ENCODE measurements around the gene GRIP1.

The GRIP1 gene

GRCh38 chr12:66678338-66679275 is at the start of gene GRIP1:
GRIP1 (minus strand) TSS chr12:66679076; CDS start chr12:66678904, 172 bp downstream.
- H3K4me3 ChIP-seq (ENCODE audit: low read depth, low read length) = no peak within 1 kb of the TSS
- no peak for DNase-seq (ENCODE audit: low read depth)
- TF ChIP-seq POLR2A (IDR thresholded peaks at IDR 0.05; ENCODE audit: extremely low read depth, insufficient read length) = no peak
- TF ChIP-seq MYC (IDR thresholded peaks at IDR 0.05; ENCODE audit: low read depth, low read length) = no peak
- no peak for TF ChIP-seq CTCF (IDR thresholded peaks at IDR 0.05; ENCODE audit: low read depth, low read length)
- no peak for TF ChIP-seq MAX (IDR thresholded peaks at IDR 0.05; ENCODE audit: low read depth, low read length)

GRCh38 chr12:66726556-66726955 is 47.7 kb upstream of the GRIP1 start:
- no peak overlapping the region for H3K4me3 ChIP-seq (ENCODE audit: low read depth, low read length)
- DNase-seq (ENCODE audit: low read depth) = no peak
- TF ChIP-seq CTCF (IDR thresholded peaks at IDR 0.05; ENCODE audit: low read depth, low read length) = no peak

GRCh38 chr12:66725031-66725430 is 46.2 kb upstream of the GRIP1 start:
- TF ChIP-seq POLR2A (IDR thresholded peaks at IDR 0.05; ENCODE audit: extremely low read depth, insufficient read length) (no peak), MYC (IDR thresholded peaks at IDR 0.05; ENCODE audit: low read depth, low read length) (no peak), CTCF (IDR thresholded peaks at IDR 0.05; ENCODE audit: low read depth, low read length) (no peak), MAX (IDR thresholded peaks at IDR 0.05; ENCODE audit: low read depth, low read length) (no peak)

GRCh38 chr12:66724616-66725015 is 45.7 kb upstream of the GRIP1 start:
- no peak overlapping the region for H3K4me3 ChIP-seq (ENCODE audit: low read depth, low read length)
- DNase-seq (ENCODE audit: low read depth) = no peak
- TF ChIP-seq MYC (IDR thresholded peaks at IDR 0.05; ENCODE audit: low read depth, low read length) = no peak
- no peak for TF ChIP-seq CTCF (IDR thresholded peaks at IDR 0.05; ENCODE audit: low read depth, low read length)
- no peak for TF ChIP-seq MAX (IDR thresholded peaks at IDR 0.05; ENCODE audit: low read depth, low read length)
- no peak for TF ChIP-seq POLR2A (IDR thresholded peaks at IDR 0.05; ENCODE audit: extremely low read depth, insufficient read length)

More at GRCh38 chr12:66725031-66725430, 46.2 kb upstream of the GRIP1 start:
- no peak for DNase-seq (ENCODE audit: low read depth)
- H3K4me3 ChIP-seq (ENCODE audit: low read depth, low read length) = no peak overlapping the region

- no peak overlapping the region for H3K4me3 ChIP-seq (ENCODE audit: low read depth, low read length)
- no peak for TF ChIP-seq MYC (IDR thresholded peaks at IDR 0.05; ENCODE audit: low read depth, low read length)
- TF ChIP-seq CTCF (IDR thresholded peaks at IDR 0.05; ENCODE audit: low read depth, low read length) = no peak
- no peak for TF ChIP-seq MAX (IDR thresholded peaks at IDR 0.05; ENCODE audit: low read depth, low read length)
- TF ChIP-seq POLR2A (IDR thresholded peaks at IDR 0.05; ENCODE audit: extremely low read depth, insufficient read length) = no peak
- DNase-seq (ENCODE audit: low read depth) = no peak
These were observed 45.1 kb upstream of the GRIP1 start for GRCh38 chr12:66724026-66724425.

All from NB4 (cell line).